NCI-H2107 treated with DMSO at 0.1 percent for 48 hours (cell line): ENCODE data around the gene EZR.

Experiments used
- DNase-seq: peaks from one replicate; lab custom pipeline; 2025; ENCODE audit not compliant: unreplicated experiment; lab: John Stamatoyannopoulos, UW

Gene EZR

GRCh38 chr6:158737710-158738615, 81.2 kb downstream of the EZR start:
- no peak for DNase-seq

GRCh38 chr6:158737082-158737709, 82.0 kb downstream of the EZR start:
- no peak for DNase-seq

GRCh38 chr6:158735009-158735408, 84.2 kb downstream of the EZR start:
- DNase-seq = no peak

- DNase-seq = no peak
Observed at GRCh38 chr6:158730541-158730907, 88.6 kb downstream of the EZR start.

GRCh38 chr6:158729906-158730540, 89.1 kb downstream of the EZR start:
- no peak for DNase-seq

- no peak for DNase-seq
Observed at GRCh38 chr6:158725704-158726103, 93.5 kb downstream of the EZR start.

- DNase-seq = no peak
Observed at GRCh38 chr6:158722176-158722729, 96.9 kb downstream of the EZR start.

GRCh38 chr6:158718461-158719046, 100.6 kb downstream of the EZR start:
- no peak for DNase-seq

GRCh38 chr6:158717341-158718330, 101.5 kb downstream of the EZR start:
- no peak for DNase-seq
